Activated naive CD8-positive, alpha-beta T cell treated with anti-CD3 and anti-CD28 coated beads for 36 hours (primary cell): ENCODE results near the gene LY9. TPM values are rescaled to one million over a fixed set of nuclear protein-coding genes. Genes with fewer than 3 reads are reported as not detected.
A peak's percentile ranks its signal among the peaks of the same experiment; 100 is the strongest.

Experiments
- DNase-seq: peaks from one replicate; pipeline ENCODE4 v3.0.0; 2021
- H3K27ac Mint-ChIP-seq: one replicate; pipeline ENCODE4 v1.8.0; 2022; ENCODE audit warnings: mild to moderate bottlenecking, moderate library complexity, mixed read lengths
- H3K27me3 Mint-ChIP-seq: one replicate; pipeline ENCODE4 v1.8.0; 2022; ENCODE audit warnings: mild to moderate bottlenecking, mixed read lengths
- H3K36me3 Mint-ChIP-seq: one replicate; pipeline ENCODE4 v1.8.0; 2021; ENCODE audit warnings: mild to moderate bottlenecking, mixed read lengths
- H3K4me1 Mint-ChIP-seq: one replicate; pipeline ENCODE4 v1.8.0; 2021; ENCODE audit warnings: mixed read lengths
- H3K4me3 Mint-ChIP-seq: one replicate; pipeline ENCODE4 v1.8.0; 2022; ENCODE audit warnings: mild to moderate bottlenecking, moderate library complexity, mixed read lengths
- H3K9me3 Mint-ChIP-seq: one replicate; pipeline ENCODE4 v1.8.0; 2022; ENCODE audit warnings: mixed read lengths
- total RNA-seq, 2 experiments: library from RNA; stranded (reverse); gene quantifications; one replicate each; pipeline ENCODE4 v1.2.3, GENCODE V29; 2021

LY9 gene
- total RNA-seq, 2 experiments from 2014 or later = 28.3 to 29.0 TPM

- Mint-ChIP-seq H3K4me3 (no peak overlapping the region), H3K9me3 (peaks cover 37% of the 10 kb centered on the region), H3K4me1 (peaks cover 60% of the 10 kb centered on the region), H3K27me3 (no peaks in the 10 kb centered on the region), H3K36me3 (peaks cover 23% of the 10 kb centered on the region), H3K27ac (no peak overlapping the region)
- DNase-seq = no peak
Observed at GRCh38 chr1:160761046-160761445, 34.9 kb upstream of the LY9 start.

GRCh38 chr1:160761886-160762285 is 34.1 kb upstream of the LY9 start:
- H3K4me1 Mint-ChIP-seq = peaks cover 58% of the 10 kb centered on the region
- H3K4me3 Mint-ChIP-seq = no peak overlapping the region
- peaks cover 19% of the 10 kb centered on the region for H3K36me3 Mint-ChIP-seq
- DNase-seq = no peak
- H3K27me3 Mint-ChIP-seq = no peaks in the 10 kb centered on the region
- H3K9me3 Mint-ChIP-seq = peaks cover 32% of the 10 kb centered on the region
- peak overlapping the region; percentile 15 for H3K27ac Mint-ChIP-seq

- H3K9me3 Mint-ChIP-seq = peaks cover 24% of the 10 kb centered on the region
- H3K27me3 Mint-ChIP-seq = no peaks in the 10 kb centered on the region
- H3K4me1 Mint-ChIP-seq = peaks cover 62% of the 10 kb centered on the region
- no peak overlapping the region for H3K27ac Mint-ChIP-seq
- no peak for DNase-seq
- H3K36me3 Mint-ChIP-seq = peaks cover 13% of the 10 kb centered on the region
- H3K4me3 Mint-ChIP-seq = no peak overlapping the region
Observed at GRCh38 chr1:160763993-160764392, 32.0 kb upstream of the LY9 start.

- Mint-ChIP-seq H3K4me1 (peaks cover 67% of the 10 kb centered on the region), H3K27ac (peak overlapping the region; percentile 99), H3K9me3 (peaks cover 11% of the 10 kb centered on the region), H3K4me3 (peak overlapping the region; percentile 78), H3K36me3 (peaks cover 16% of the 10 kb centered on the region), H3K27me3 (no peaks in the 10 kb centered on the region)
- DNase-seq = peak; percentile 41
Observed at GRCh38 chr1:160767395-160768294, 28.3 kb upstream of the LY9 start.

- Mint-ChIP-seq H3K27me3 (no peaks in the 10 kb centered on the region), H3K36me3 (peaks cover 16% of the 10 kb centered on the region), H3K4me3 (peak overlapping the region; percentile 78), H3K27ac (peak overlapping the region; percentile 99), H3K9me3 (peaks cover 9% of the 10 kb centered on the region), H3K4me1 (peaks cover 69% of the 10 kb centered on the region)
- DNase-seq = peak; percentile 85
Observed at GRCh38 chr1:160768295-160768657, 27.7 kb upstream of the LY9 start.

- Mint-ChIP-seq H3K4me1 (peaks cover 77% of the 10 kb centered on the region), H3K27me3 (no peaks in the 10 kb centered on the region), H3K4me3 (no peak overlapping the region), H3K9me3 (no peaks in the 10 kb centered on the region), H3K36me3 (peaks cover 10% of the 10 kb centered on the region), H3K27ac (peak overlapping the region; percentile 30)
- no peak for DNase-seq
Observed at GRCh38 chr1:160772331-160772730, 23.6 kb upstream of the LY9 start.

- H3K4me3 Mint-ChIP-seq = no peak overlapping the region
Observed at GRCh38 chr1:160773093-160773492, 22.9 kb upstream of the LY9 start.

GRCh38 chr1:160774886-160775719 is 20.9 kb upstream of the LY9 start:
- no peaks in the 10 kb centered on the region for H3K27me3 Mint-ChIP-seq
- H3K4me1 Mint-ChIP-seq = peaks cover 58% of the 10 kb centered on the region
- no peaks in the 10 kb centered on the region for H3K9me3 Mint-ChIP-seq
- H3K27ac Mint-ChIP-seq = peak overlapping the region; percentile 80
- no peak for DNase-seq
- H3K36me3 Mint-ChIP-seq = peaks cover 10% of the 10 kb centered on the region
- H3K4me3 Mint-ChIP-seq = peak overlapping the region; percentile 26

More at GRCh38 chr1:160773093-160773492, 22.9 kb upstream of the LY9 start:
- no peaks in the 10 kb centered on the region for H3K27me3 Mint-ChIP-seq
- peaks cover 73% of the 10 kb centered on the region for H3K4me1 Mint-ChIP-seq
- H3K9me3 Mint-ChIP-seq = no peaks in the 10 kb centered on the region
- peaks cover 10% of the 10 kb centered on the region for H3K36me3 Mint-ChIP-seq
- H3K27ac Mint-ChIP-seq = no peak overlapping the region
- DNase-seq = no peak

GRCh38 chr1:160776178-160776577 is 19.8 kb upstream of the LY9 start:
- Mint-ChIP-seq H3K4me3 (peak overlapping the region; percentile 26), H3K36me3 (peaks cover 10% of the 10 kb centered on the region), H3K9me3 (no peaks in the 10 kb centered on the region), H3K4me1 (peaks cover 49% of the 10 kb centered on the region), H3K27me3 (no peaks in the 10 kb centered on the region), H3K27ac (peak overlapping the region; percentile 18)
- no peak for DNase-seq

- peak; percentile 41 for DNase-seq
- no peaks in the 10 kb centered on the region for H3K9me3 Mint-ChIP-seq
- peaks cover 3% of the 10 kb centered on the region for H3K36me3 Mint-ChIP-seq
- H3K4me3 Mint-ChIP-seq = no peak overlapping the region
- H3K4me1 Mint-ChIP-seq = peaks cover 52% of the 10 kb centered on the region
- no peak overlapping the region for H3K27ac Mint-ChIP-seq
- H3K27me3 Mint-ChIP-seq = no peaks in the 10 kb centered on the region
Observed at GRCh38 chr1:160777486-160778089, 18.4 kb upstream of the LY9 start.

- Mint-ChIP-seq H3K36me3 (peaks cover 3% of the 10 kb centered on the region), H3K4me3 (no peak overlapping the region), H3K27me3 (no peaks in the 10 kb centered on the region), H3K4me1 (peaks cover 42% of the 10 kb centered on the region), H3K27ac (peak overlapping the region; percentile 13), H3K9me3 (no peaks in the 10 kb centered on the region)
- DNase-seq = no peak
Observed at GRCh38 chr1:160778976-160779375, 17.0 kb upstream of the LY9 start.

- Mint-ChIP-seq H3K36me3 (peaks cover under 1% of the 10 kb centered on the region), H3K4me1 (peaks cover 35% of the 10 kb centered on the region), H3K27ac (no peak overlapping the region), H3K27me3 (no peaks in the 10 kb centered on the region), H3K9me3 (no peaks in the 10 kb centered on the region), H3K4me3 (no peak overlapping the region)
- peak; percentile 59 for DNase-seq
Observed at GRCh38 chr1:160779626-160780397, 16.2 kb upstream of the LY9 start.

GRCh38 chr1:160780398-160780755 is 15.6 kb upstream of the LY9 start:
- no peak overlapping the region for H3K4me3 Mint-ChIP-seq

GRCh38 chr1:160781186-160781766 is 14.7 kb upstream of the LY9 start:
- H3K4me1 Mint-ChIP-seq = peaks cover 21% of the 10 kb centered on the region
- H3K4me3 Mint-ChIP-seq = no peak overlapping the region
- H3K27ac Mint-ChIP-seq = no peak overlapping the region
- DNase-seq = no peak
- no peaks in the 10 kb centered on the region for H3K9me3 Mint-ChIP-seq
- H3K36me3 Mint-ChIP-seq = no peaks in the 10 kb centered on the region
- H3K27me3 Mint-ChIP-seq = no peaks in the 10 kb centered on the region

More at GRCh38 chr1:160780398-160780755, 15.6 kb upstream of the LY9 start:
- no peaks in the 10 kb centered on the region for H3K27me3 Mint-ChIP-seq
- no peak for DNase-seq
- no peaks in the 10 kb centered on the region for H3K36me3 Mint-ChIP-seq
- no peaks in the 10 kb centered on the region for H3K9me3 Mint-ChIP-seq
- no peak overlapping the region for H3K27ac Mint-ChIP-seq
- H3K4me1 Mint-ChIP-seq = peaks cover 30% of the 10 kb centered on the region
